Hematopoietic multipotent progenitor cell treated with erythropoietin and hydrocortisone succinate and interleukin-3 and kit ligand, for 6 days (in vitro differentiated cells): ENCODE measurements around the gene CAPN9.
"Not testable (repeated sequence)": the region's sequence is repeated elsewhere in the genome, so short reads cannot be mapped to it uniquely, and the experiment has no call there.

Experiments used
- DNase-seq: peaks from one replicate; pipeline ENCODE4 v3.0.0-alpha.2; 2015

The CAPN9 gene

DNA sequence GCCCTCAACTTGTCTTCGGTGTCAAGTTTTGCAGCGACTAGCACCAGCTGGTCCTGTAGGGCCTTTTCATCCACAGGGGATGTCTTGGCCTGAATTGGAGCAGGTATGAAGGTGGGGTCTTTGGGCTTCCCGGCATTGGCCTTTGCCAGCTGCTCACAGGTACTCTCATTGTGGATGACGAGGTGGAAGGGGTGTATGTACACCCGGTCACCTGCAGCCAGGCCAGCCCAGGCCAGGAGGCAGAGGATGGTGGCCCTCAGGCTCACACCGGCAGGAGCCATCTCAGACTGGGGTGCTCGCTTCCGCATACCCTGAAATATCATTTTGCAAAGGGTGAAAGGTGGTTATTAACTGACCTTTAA, 36.7 kb upstream of the CAPN9 start:
- DNase-seq: no peak

DNA sequence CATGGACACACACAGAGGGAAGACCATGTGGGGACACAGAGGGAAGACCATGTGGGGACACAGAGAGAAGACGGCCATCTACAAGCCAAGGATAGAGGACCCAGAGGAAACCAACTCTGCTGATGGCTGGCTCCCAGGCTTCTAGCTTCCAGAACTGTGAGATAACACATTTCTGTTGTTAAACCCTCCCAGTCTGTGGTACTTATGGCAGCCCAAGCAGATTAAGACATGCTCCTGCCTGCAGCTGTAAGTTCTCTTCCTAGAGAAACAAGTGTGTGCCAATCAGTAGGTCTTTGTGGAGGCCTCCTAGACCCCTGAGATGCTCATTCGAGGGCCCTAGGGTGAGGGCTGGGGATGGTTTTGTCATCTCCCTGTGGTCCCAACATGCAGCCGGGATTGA, 35.9 kb upstream of the CAPN9 start:
- no peak for DNase-seq

DNA sequence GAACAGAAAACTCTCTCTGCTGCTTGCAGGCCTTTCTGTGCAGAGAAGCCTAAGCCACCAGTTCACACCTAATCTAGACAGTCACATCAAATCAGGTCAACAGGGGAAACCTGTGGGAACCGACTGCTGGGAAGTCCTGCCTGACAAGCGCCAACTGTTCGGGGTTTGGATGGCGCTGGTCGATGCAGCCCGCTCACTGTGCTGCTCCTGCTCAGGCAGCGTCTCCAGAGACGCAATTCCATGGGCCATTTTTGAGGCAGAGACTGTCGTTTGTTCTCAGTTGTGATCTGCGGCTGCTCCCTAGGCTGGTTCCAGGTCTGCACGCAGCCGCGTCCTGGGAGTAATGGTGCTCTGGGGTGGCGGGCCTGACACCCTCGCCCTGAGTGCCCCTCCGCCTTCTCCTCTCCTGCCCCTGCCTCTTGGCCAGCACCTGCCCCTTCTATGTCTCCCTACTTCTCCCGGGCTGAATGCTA, 34.7 kb upstream of the CAPN9 start:
- DNase-seq: no peak

DNA sequence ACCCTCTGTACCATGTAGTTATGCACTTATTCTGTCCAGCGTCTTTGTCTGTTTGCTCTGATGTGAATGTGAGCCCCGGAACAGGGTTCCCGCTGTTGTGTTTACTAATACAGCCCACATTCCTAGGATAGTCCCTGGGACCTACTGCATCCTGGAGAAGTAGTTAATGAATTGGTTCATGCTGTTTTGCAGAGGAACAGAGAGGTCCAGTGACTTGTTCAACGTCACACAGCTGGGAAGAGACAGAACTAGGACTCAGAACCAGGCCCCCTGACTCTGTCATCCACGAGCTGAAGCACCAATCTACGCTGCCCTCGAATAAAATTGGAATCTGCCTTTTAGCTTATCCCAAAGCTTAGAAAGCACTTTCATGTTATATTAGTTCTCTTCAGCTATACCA, 34.0 kb upstream of the CAPN9 start:
- DNase-seq: no peak

DNA sequence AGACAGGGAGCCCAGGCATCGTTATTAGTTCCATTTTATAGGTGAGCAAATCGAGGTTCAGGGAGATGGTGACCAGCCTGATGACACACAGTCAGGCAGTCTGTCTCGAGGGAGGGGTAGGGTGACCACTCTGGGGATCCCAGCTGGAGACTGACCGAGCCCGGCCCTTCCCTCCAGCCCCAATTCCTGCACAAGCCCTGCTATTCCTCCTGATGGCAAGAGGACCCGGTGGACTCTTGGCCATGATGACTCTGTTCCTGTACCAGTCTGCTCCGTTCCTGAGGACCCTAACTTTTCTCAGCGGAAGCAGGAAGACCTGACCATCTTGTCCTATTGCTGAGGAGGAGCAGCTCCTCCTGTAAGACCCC, 33.7 kb upstream of the CAPN9 start:
- no peak for DNase-seq

DNA sequence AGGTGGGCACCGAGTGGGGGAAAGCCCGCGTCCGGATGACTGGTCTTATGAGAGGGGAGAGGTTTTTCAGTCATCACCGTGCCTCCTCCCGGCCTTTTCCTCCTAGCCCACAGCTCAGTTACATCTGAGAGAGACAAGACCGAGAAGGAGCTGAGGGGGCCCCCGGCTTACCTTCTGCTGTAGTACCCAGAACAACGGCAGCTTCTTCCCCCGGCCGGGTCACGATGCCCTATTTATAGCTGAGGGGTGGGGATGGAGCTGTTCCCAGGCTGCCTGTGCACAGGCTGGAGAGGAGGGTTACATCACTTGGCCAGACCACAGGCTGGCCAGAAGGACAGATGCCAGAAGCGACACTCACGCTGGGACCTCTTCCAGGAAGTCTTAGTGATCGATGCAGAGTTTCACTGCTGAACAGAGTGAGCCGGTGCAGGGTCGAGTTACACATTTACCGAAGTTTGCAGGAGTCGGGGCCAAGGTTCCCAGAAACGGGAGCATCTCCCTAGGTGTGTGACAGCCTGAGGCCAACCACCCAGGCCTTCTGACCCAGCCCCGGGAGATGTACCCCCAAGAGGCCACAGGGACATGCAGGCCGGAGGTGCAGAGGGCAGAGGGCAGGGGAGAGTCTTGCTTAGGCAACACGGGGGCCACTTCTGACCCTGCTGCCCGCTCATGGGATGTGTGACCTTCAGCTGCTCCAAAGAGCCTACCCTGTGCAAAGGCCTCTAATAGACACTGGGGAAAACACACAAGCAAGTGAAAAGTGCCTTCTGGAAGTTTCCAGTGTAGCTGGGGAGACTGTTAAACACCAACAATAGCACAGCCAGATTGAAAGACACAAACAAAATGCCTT, 33.0 kb upstream of the CAPN9 start, which contains the start of gene AGT:
TSS of gene AGT (minus strand) at position 208 of the 850 bp plus-strand sequence. CDS start 3,299 bp downstream, outside the sequence.
- DNase-seq: no peak

DNA sequence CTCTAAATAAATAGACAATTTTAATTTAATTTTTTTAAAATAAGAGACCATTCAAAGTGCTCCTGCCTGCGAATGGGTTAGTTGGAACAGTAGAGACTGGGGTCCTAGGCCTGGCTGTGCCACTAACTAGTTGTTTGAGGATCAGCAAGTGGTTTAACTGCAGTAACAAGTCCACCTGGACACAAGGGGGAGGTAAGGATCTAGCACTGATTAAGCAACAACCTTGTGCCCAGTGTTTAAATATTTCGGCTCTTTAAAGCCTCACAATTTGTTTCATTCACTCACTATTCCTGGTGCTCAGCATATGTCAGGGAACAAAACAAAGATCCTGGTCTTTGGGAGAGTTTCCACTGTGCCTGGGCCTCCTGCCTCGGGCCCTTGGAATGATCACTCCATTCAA, 31.7 kb upstream of the CAPN9 start:
- DNase-seq: no peak

DNA sequence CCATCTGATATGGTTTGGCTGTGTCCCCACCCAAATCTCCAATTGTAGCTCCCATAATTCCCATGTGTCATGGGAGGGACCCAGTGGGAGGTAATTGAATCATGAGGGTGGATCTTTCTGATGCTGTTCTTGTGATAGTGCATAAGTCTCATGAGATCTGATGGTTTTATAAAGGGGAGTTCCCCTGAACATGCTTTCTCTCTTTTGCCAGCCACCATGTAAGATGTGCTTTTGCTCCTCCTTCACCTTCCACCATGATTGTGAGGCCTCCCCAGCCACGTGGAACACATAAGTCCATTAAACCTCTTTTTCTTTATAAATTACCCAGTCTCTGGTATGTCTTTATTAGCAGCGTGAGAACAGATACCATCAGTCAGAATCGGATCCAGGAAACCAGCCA, 30.7 kb upstream of the CAPN9 start:
- not testable (repeated sequence) for DNase-seq

DNA sequence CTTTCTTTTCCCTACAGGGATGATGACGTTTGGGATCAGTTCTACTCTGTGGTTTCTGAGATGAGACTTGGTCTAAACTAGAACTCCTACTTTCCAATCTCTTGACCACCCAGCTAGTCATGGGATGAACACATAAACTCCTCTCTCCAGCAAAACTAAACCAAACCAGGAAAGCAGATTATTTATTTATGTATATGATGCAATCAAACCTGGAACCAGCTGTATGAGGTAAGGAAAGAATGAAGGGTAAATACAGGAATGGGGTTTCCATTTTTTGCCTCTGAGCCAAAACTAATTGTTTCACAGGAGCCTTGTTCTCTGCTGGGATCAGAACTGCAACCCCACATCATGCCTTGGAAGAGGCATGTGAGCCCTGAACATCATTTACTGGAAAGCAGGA, 29.9 kb upstream of the CAPN9 start:
- no peak for DNase-seq

DNA sequence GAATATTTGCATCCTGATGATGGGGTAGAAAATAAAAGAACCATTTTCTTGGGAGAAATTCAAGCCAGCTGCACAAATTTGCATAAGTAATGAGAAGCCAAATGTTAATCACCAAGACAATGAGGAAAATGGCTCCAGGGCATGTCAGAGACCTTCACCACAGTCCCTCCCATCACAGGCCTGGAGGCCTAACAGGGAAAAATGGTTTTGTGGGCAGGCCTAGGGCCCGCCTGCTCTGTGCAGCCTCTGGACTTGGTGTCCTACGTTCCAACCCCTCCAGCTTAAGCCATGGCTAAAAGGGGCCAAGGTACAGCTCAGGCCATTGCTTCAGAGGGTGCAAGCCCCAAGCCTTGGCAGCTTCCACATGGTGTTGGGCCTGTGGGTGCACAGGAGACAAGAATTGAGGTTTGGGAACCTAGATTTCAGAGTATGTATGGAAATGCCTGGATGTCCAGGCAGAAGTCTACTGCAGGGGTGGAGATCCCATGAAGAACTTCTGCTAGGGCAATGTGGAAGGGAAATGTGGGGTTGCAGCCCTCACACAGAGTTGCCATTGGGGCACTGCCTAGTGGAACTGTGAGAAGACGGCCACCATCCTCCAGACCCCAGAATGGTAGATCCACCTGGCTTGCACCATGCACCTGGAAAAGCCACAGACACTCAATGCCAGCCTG, 25.2 kb upstream of the CAPN9 start:
- not testable (repeated sequence) for DNase-seq

DNA sequence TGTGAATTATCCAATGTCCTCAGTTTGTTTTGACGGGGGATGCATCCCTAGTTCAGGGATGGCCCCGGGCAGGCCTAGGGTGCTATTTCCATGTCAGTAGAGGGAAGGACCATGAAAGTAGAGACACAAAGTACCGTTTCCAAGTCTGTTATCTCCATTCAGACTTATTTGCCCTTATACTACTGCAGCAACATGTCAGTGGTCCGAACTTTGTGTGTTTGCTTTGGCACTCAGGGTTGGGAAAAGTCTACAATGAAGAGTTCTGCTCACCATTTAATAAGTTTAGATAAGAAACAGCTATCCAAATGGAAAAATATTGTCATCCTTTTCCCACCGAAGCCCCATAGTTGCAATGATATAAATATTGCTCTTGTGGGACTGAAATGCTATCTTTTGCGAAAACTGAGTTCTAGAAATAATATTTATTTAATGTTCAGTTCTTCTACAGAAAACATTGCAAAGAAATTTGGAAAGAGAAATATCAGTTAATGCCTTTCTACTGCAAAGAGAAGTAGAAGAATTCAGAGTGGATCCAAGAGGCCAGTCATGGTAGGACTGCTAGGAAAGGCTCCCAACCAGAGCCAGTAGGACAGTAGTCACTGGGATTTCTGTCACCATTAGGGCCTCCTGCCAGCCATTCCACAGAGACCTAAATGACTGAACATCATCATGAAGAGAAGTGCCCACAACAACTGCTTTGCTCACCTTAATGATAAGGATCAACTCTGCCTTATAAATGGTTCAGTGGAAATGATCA, 21.8 kb upstream of the CAPN9 start:
- no peak for DNase-seq

DNA sequence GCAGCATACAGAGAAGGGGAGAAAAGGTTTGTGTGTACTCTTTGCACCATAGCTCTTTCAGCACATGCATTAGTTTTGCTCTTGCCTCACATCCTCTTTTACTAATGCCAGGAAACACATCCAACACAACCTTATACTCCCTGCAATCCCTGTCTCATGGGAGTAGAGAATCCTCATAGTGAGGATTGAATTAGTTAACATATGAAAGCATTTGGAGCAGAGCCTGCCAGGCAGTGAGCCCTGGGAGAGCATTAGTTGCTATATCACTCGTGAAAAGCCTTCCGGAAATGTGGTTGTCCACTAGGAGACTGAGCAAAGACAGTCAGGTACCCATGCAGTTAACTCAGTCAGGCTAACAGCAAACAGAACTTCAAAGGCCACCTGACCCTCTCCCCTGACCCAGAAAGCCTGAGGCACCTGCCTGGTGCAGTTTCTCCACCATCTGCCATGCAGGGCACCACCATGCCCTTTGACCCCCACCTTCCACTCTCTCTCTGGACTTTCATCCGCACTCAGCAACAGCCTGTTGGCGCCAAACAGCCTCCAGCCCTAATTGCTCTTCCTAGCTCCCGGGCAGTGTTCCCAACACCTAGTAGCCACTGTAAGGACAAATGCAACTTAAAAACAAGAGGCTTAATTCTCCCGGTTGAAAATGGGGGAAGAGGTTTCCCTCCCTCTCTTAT, 18.3 kb upstream of the CAPN9 start:
- no peak for DNase-seq

DNA sequence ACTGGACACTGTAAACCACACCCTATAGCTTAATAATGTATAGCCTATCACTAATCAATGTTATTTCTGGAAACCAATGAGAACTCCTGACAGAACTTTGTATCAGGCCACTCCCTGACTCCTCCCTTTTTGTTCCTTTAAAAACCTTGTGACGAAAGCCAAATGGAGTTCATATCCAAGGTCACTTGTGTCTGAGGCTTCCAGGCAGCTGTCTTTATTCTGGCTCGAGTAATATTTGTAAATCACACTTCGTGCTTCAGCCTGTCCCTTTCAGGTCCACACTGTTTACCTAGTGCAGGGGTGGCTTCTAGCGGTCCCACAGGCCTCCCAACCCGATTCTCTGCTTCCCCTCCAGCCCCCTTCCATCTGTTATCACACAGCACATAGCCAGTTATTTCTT, 16.2 kb upstream of the CAPN9 start:
- DNase-seq: no peak

DNA sequence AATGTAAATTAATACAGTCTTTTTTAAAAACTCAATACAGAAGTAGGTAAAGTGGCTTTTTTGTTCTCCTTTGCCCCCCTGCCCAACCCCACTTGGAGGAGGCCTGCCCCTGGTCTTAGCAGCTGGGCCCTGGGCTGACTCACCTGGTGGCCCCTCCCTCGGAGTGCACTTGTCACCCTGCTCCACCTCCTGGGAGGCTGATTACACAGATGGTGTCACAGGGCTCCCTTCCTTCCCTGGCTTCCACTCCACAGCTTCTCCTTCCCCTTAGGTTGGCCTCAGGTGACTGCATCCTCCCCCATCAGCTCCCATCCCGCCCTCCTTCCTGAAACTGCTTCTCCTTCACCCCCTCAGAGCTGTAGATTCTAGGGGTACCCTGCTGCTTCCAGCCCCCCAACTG, 11.7 kb upstream of the CAPN9 start:
- no peak for DNase-seq

DNA sequence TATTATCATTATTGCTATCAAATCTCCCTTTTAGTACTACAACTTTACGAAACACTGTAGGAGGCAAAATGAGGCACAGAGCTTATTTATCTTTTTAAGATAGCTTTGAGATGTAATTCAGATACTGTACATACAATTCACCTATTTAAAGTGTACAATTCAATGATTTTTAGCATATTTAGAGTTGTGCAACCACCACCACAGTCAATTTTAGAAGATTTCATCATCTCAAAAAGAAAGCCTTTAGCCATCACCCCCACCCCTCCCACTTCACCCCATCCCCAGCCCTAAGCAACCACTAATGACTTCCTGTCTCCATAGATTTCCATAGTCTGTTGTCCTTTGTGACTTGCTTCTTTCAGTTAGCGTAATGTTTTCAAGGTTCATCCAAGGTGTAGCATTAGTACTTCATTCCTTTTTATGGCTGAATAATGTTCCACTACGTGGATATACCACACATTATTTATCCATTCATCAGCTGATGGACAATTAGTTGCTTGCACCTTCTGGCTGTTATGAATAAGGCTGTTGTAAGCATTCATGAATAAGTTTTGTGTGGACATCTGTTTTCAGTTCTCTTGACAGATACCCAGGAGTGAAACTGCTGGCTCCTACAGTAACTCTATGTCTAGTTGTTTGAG, 9.4 kb upstream of the CAPN9 start:
- DNase-seq: no peak

DNA sequence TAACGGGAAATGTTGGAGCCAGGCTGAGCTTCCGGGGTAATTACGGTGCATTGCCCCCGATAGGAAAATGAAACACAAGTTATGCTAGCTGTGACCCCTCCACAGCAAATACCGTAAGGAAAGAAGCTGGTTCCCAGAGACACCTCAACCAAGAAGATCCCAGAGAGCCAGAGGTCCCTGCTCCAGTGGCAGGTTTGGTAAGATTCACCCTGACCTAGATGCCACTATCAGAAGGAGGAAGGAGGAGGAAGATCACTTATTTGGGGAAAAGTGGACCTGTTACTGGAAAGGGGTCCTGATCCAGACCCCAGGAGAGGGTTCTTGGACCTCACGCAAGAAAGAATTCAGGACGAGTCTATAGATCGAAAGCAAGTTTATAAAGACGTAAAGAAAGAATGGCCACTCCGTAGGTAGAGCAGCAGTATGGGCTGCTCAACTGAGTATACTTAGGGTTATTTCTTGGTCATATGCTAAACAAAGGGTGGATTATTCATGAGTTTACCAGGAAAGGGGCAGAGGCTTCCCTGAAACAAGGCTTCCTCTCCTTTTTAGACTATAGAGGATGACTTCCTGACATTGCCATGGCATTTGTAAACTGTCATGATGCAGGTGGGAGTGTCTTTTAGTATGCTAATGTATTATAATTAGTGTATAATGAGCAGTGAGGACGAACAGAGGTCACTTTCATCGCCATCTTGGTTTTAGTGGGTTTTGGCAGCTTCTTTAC, 7.5 kb upstream of the CAPN9 start:
- DNase-seq: no peak

DNA sequence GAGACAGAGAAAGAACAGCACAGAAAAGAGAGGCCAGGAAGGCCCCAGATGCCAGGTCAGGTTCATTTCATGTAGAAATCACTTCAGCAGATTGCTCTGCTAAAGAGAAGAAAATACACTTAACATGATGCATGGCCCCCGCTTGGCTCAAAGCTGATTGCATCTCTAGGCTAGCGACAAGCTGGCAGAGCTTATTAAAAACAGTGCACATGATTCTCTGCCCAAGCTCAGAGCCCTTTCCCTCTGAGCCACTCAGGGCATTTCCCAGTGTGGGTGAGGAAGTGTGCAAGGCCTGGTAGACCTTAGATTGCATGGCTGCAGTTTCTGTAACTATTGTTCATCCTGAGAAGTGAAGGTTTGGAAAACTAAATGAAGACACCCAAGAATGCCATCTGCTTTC, 3.3 kb upstream of the CAPN9 start:
- no peak for DNase-seq

DNA sequence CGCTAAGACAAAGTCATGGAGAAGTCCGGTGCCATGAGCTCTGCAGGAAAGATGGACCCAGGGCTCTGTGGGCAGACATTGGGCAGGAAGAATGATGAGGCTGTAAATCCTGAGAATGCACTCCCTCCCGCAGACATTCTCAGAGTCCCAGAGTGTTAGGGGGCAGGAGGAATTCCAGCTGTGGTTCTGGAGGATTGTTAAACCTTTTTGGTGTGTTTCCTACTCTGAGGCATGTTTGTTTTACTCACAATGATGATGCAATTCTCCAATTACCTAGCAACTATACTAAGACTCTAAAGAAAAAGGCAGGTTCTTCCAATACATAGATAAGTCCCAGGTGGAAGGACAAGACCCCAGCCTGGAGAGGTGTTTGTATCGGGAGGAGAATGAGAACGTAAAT, 2.8 kb upstream of the CAPN9 start:
- no peak for DNase-seq

DNA sequence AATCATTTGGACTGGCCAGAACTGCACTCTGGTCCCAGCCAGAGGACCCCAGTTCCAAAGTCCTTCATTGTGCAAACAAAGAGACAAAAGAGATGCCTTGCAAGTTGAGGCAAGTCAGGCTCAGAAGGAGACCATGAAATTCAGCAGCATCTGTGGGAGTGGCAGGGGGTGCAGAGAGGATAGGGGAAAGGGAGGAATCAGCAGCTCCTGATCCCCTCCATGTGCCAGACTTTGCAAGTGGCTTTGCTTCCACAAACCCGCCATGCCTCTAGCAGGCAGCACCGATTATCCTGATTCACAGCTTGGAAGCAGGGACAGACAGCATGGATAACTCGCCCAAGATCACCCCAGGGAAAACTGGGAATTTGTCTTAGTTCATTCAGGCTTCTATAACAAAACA, 2.1 kb upstream of the CAPN9 start:
- DNase-seq: no peak

DNA sequence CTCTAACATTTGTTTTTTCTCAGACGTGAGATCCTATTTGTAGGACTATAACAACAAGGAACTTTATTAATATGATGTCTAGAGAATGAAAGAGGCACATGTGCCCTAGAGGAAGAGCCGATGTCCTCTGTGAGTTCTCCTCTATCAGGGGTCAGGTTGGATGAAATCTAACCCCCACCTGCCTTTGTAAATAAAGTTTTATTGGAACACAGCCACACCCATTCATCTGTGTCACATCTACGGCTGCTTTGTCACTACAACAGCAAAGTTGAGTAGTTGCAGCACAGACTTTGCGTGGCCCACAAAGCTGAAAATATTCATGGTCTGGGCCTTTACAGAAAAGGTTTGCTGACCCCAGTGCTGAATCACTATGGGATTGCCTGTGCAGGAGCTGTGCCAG, 571 bp upstream of the CAPN9 start:
- DNase-seq: no peak

DNA sequence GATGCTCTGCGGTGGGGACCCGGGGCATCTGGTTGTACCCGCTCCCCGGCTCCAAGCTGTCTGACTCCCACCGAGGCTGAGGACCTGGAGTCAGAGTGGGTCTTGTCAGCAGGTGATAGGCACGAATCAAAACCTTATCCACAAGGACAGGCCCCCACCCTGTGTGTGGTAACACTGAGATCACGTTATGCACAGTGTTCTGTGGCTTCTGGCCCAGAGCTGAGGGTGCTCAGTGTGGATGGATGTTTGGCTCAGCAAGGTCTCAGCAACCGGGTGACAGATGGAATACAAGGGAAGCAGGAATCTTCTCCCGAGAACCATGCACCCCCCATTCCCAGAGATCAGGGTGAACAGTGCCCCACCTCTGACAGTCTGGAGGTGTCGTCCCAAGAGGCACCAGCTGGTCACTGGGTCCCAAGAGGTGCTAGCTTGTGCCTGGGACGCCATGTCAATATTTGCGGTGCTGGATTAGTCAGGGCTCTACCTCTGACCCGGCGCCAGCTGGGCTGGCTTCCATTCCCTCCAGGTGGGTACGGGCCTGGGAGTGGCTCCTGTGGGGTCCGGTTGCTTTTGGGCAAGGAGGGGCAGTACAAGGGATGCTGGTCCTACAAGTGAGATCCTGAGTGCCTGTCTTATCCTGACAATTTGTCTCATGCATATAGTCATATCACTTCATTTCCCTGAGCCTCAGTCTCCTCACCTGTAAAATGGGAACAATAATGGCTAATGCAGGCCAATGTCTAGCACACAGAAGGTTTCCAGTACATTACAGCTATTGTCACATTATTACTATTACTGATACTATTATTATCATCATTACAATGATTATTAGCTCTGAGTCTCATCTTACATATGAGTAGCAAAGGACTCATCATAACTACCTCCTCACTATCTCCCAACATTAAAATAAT, 957 bp downstream of the CAPN9 start:
- no peak for DNase-seq
